CD14-positive monocyte (primary cell): Measurements from ENCODE around the gene GRK2. TPM values are rescaled to one million over a fixed set of nuclear protein-coding genes. Genes with fewer than 3 reads are reported as not detected.

Experiments
- DNase-seq, 3 donors: peaks; one replicate each; pipeline ENCODE4 v3.0.0-alpha.2; 2011 to 2022
- H2AFZ ChIP-seq: 2 replicates; pipeline ENCODE4 v1.6.0; 2012; ENCODE audit warnings: mild to moderate bottlenecking, low read depth, low read length, inconsistent platforms; ENCODE audit not compliant: insufficient read depth, poor library complexity, severe bottlenecking
- H3K27ac ChIP-seq, 2 donors: 1 replicate in 1 of 2; 2 replicates in 1 of 2; pipeline ENCODE4 v1.5.1; 2012 to 2013; ENCODE audit warnings: low read length in 2 of 2, control low read depth in 1 of 2, inconsistent platforms in 1 of 2, low read depth in 1 of 2, mild to moderate bottlenecking in 1 of 2
- H3K27me3 ChIP-seq, 2 donors: one replicate each; pipeline versions ENCODE4 v1.6.0 to v1.6.1; 2011 to 2013; ENCODE audit warnings: low read length in 2 of 2; ENCODE audit not compliant: control insufficient read depth in 2 of 2, insufficient read depth in 2 of 2
- H3K36me3 ChIP-seq, 2 donors: replicated peaks in 1 of 2; 1 replicate in 1 of 2; 2 replicates in 1 of 2; pipeline versions ENCODE4 v1.5.1 to v1.6.1; 2012 to 2013; ENCODE audit warnings: low read length in 2 of 2, control low read depth in 1 of 2, inconsistent platforms in 1 of 2, mild to moderate bottlenecking in 1 of 2; ENCODE audit not compliant: insufficient read depth in 2 of 2, control insufficient read depth in 1 of 2
- H3K4me1 ChIP-seq, 2 donors: 1 replicate in 1 of 2; 2 replicates in 1 of 2; pipeline versions ENCODE4 v1.5.1 to v1.6.1; 2012 to 2013; ENCODE audit warnings: low read length in 2 of 2, control low read depth in 1 of 2, inconsistent platforms in 1 of 2, mild to moderate bottlenecking in 1 of 2, moderate library complexity in 1 of 2; ENCODE audit not compliant: insufficient read depth in 2 of 2, control insufficient read depth in 1 of 2
- H3K4me2 ChIP-seq: replicated peaks from 2 replicates; pipeline ENCODE3; 2012; ENCODE audit warnings: low read length, moderate library complexity, mild to moderate bottlenecking; ENCODE audit not compliant: poor library complexity, severe bottlenecking; ENCODE audit errors: extremely low read depth
- H3K4me3 ChIP-seq, 3 experiments: fragments of 200-600 bp in 1 of 3; sonication (generic) in 1 of 3; replicated peaks in 1 of 3; 1 replicate in 2 of 3; 2 replicates in 1 of 3; pipeline ENCODE4 v1.5.1; 2011 to 2013; ENCODE audit warnings: low read length in 3 of 3, mild to moderate bottlenecking in 3 of 3, control low read depth in 2 of 3, low read depth in 2 of 3, inconsistent platforms in 1 of 3, moderate library complexity in 1 of 3
- H3K79me2 ChIP-seq: 2 replicates; pipeline ENCODE4 v1.6.0; 2012; ENCODE audit warnings: mild to moderate bottlenecking, control low read depth, inconsistent platforms, low read length, moderate library complexity; ENCODE audit not compliant: insufficient read depth
- H3K9ac ChIP-seq: 2 replicates; pipeline ENCODE4 v1.6.0; 2017; ENCODE audit warnings: low read length, mild to moderate bottlenecking; ENCODE audit not compliant: insufficient read depth, poor library complexity, severe bottlenecking
- H3K9me3 ChIP-seq, 2 donors: replicated peaks in 1 of 2; 1 replicate in 1 of 2; 2 replicates in 1 of 2; pipeline versions ENCODE4 v1.5.1 to v1.6.1; 2012 to 2013; ENCODE audit warnings: low read length in 2 of 2, control low read depth in 1 of 2; ENCODE audit not compliant: control insufficient read depth in 1 of 2, insufficient read depth in 1 of 2
- H4K20me1 ChIP-seq: 2 replicates; pipeline ENCODE4 v1.6.0; 2012; ENCODE audit warnings: mild to moderate bottlenecking, low read length, control low read depth, moderate library complexity; ENCODE audit not compliant: insufficient read depth
- H3K27ac Mint-ChIP-seq, 7 donors: one replicate each; pipeline ENCODE4 v1.8.0; 2020; ENCODE audit warnings: mild to moderate bottlenecking in 7 of 7, mixed read lengths in 7 of 7, moderate library complexity in 6 of 7, inconsistent platforms in 2 of 7
- H3K27me3 Mint-ChIP-seq, 3 donors: one replicate each; pipeline ENCODE4 v1.8.0; 2021 to 2022; ENCODE audit warnings: low read depth in 3 of 3, mild to moderate bottlenecking in 3 of 3, mixed read lengths in 3 of 3, moderate library complexity in 3 of 3, inconsistent platforms in 1 of 3
- H3K36me3 Mint-ChIP-seq, 2 donors: one replicate each; pipeline ENCODE4 v1.8.0; 2020; ENCODE audit warnings: mixed read lengths in 2 of 2, inconsistent platforms in 1 of 2, mild to moderate bottlenecking in 1 of 2
- H3K4me1 Mint-ChIP-seq: one replicate; pipeline ENCODE4 v1.8.0; 2020; ENCODE audit warnings: mild to moderate bottlenecking, mixed read lengths
- H3K4me3 Mint-ChIP-seq, 2 donors: one replicate each; pipeline ENCODE4 v1.8.0; 2020; ENCODE audit warnings: mild to moderate bottlenecking in 2 of 2, mixed read lengths in 2 of 2, moderate library complexity in 1 of 2
- H3K9me3 Mint-ChIP-seq, 7 donors: one replicate each; pipeline ENCODE4 v1.8.0; 2020 to 2022; ENCODE audit warnings: mixed read lengths in 7 of 7, mild to moderate bottlenecking in 6 of 7, moderate library complexity in 6 of 7, inconsistent platforms in 2 of 7
- CTCF ChIP-seq: fragments of 200-600 bp; IDR thresholded peaks from one replicate; pipeline ENCODE4 v1.8.0; 2022; ENCODE audit warnings: antibody characterized with exemption, mild to moderate bottlenecking
- WGBS: methylation state at CpG from one replicate; pipeline ENCODE4 v1.1.5; 2013; ENCODE audit warnings: missing lambda C conversion rate; ENCODE audit not compliant: insufficient coverage; 5-methylcytosine and 5-hydroxymethylcytosine counted together
- intact Hi-C, 2 donors: fragments of 100-400 bp; cut with micrococcal nuclease; formaldehyde crosslinking; loops; one replicate each; pipeline versions ENCODE4 v1.15.0 to v1.15.1; 2023
- polyA plus RNA-seq, 3 donors: library from polyadenylated mRNA; depleted of rRNA in 1 of 3; unstranded in 2 of 3; stranded (reverse) in 1 of 3; fragments of 300-500 nt in 2 of 3; fragments of >200 nt in 1 of 3; fragmentation: Illumina TruSeq in 2 of 3; gene quantifications; 1 replicate in 2 of 3; 2 replicates in 1 of 3; pipeline ENCODE4 v1.2.3, GENCODE V29; 2012 to 2021

The GRK2 gene
- polyA plus RNA-seq, 3 donors = 34.9 to 777 (median 43.0) TPM

- peaks cover 66 to 96% of the 10 kb centered on the region in 2 donors for H3K36me3 ChIP-seq
- DNase-seq = no peak
Observed at GRCh38 chr11:67230406-67230805, 35.9 kb upstream of the GRK2 start.

DNA sequence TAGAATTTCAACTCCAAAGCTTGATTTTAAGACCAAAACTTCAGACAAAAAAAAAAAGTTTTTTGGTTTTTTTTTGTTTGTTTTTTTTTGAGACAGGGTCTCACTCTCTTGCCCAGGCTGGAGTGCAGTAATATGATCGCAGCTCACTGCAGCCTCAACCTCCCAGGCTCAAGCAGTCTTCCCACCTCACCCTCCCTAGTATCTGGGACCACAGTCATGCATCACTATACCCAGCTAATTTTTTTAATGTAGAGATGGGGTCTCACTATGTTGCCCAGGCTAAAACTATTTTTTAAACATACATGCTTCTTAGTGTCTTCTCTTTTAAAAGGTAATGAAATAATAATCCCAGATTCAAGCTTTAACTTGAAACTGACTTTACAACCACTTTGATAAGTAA, 35.4 kb upstream of the GRK2 start:
- Histone ChIP-seq H2AFZ (no peak overlapping the region), H3K27ac (peak overlapping the region in 1 of 2 donors; percentile 23), H3K4me3 (no peak overlapping the region), H3K9me3 (no peaks in the 10 kb centered on the region), H3K4me1 (no peaks in the 10 kb centered on the region), H3K27me3 (no peaks in the 10 kb centered on the region), H3K79me2 (peaks cover 51% of the 10 kb centered on the region), H3K36me3 (peaks cover 64 to 96% of the 10 kb centered on the region in 2 donors), H3K9ac (no peak overlapping the region), H3K4me2 (no peak overlapping the region), H4K20me1 (peaks cover 86% of the 10 kb centered on the region)
- H3K27me3 Mint-ChIP-seq = peaks cover 0 to 3% (median 0%) of the 10 kb centered on the region in 3 donors
- peaks cover 4% of the 10 kb centered on the region for H3K4me1 Mint-ChIP-seq
- no peak for TF ChIP-seq CTCF
- no peak for DNase-seq
- no peak overlapping the region for H3K27ac Mint-ChIP-seq
- no CpG with 5 or more reads among the region's 1 CpG for WGBS
- peaks cover 58 to 92% of the 10 kb centered on the region in 2 donors for H3K36me3 Mint-ChIP-seq
- H3K4me3 Mint-ChIP-seq = no peak overlapping the region
- H3K9me3 Mint-ChIP-seq = no peaks in the 10 kb centered on the region
- intact Hi-C loops = loop anchor here in 1 of 2 donors (5.0 kb wide), 1 partner anchor 44 kb away; no protein-coding TSS in a partner anchor

More at GRCh38 chr11:67230406-67230805, 35.9 kb upstream of the GRK2 start:
- H3K4me3 ChIP-seq = no peak overlapping the region
- H3K79me2 ChIP-seq = peaks cover 46% of the 10 kb centered on the region
- H3K9ac ChIP-seq = no peak overlapping the region
- H2AFZ ChIP-seq = no peak overlapping the region
- H3K9me3 ChIP-seq = no peaks in the 10 kb centered on the region
- H4K20me1 ChIP-seq = peaks cover 83% of the 10 kb centered on the region
- peak overlapping the region in 1 of 7 donors; percentile 20 for H3K27ac Mint-ChIP-seq
- intact Hi-C loops = loop anchor here in 1 of 2 donors (5.0 kb wide), 1 partner anchor 43 kb away; no protein-coding TSS in a partner anchor
- H3K4me2 ChIP-seq = no peak overlapping the region
- peaks cover 4% of the 10 kb centered on the region for H3K4me1 Mint-ChIP-seq
- TF ChIP-seq CTCF = no peak
- no peaks in the 10 kb centered on the region for H3K4me1 ChIP-seq
- no CpG with 5 or more reads among the region's 3 CpGs for WGBS
- H3K4me3 Mint-ChIP-seq = no peak overlapping the region
- peaks cover 54 to 92% of the 10 kb centered on the region in 2 donors for H3K36me3 Mint-ChIP-seq
- H3K27me3 ChIP-seq = no peaks in the 10 kb centered on the region
- H3K27me3 Mint-ChIP-seq = peaks cover 0 to 3% (median 0%) of the 10 kb centered on the region in 3 donors
- no peaks in the 10 kb centered on the region for H3K9me3 Mint-ChIP-seq
- H3K27ac ChIP-seq = no peak overlapping the region
